K562 treated with DMSO at 1 percent for 12 hours (cell line): ENCODE measurements around the gene ZNF699. TPM values are rescaled to one million over a fixed set of nuclear protein-coding genes. Genes with fewer than 3 reads are reported as not detected.

ENCODE experiments used
- total RNA-seq: library from RNA; unstranded; fragments of 300-600 nt; gene quantifications from 2 replicates; pipeline ENCODE4 v1.2.3, GENCODE V29; 2022; ENCODE audit not compliant: insufficient read depth

ZNF699 gene
- 0.36 and 2.5 TPM in 2 replicates for total RNA-seq

GRCh38 chr19:9309139-9309973, at the start of gene ZNF699:
Gene ZNF699 (minus strand): TSS chr19:9309838. CDS start chr19:9305119, 4,719 bp downstream.

GRCh38 chr19:9323919-9324583, 14.4 kb upstream of the ZNF699 start, which contains the start of gene ZNF559:
Gene ZNF559 (plus strand): TSS chr19:9324179. CDS start chr19:9338550, 14,371 bp downstream.

GRCh38 chr19:9250630-9251029, 59.0 kb downstream of the ZNF699 start, which contains the start of gene OR7E24:
Gene OR7E24 (plus strand): TSS chr19:9250930. CDS start chr19:9251044, 114 bp downstream.

Other genes with a start within 250 kb of the ZNF699 start
- gene OR1M1, start 222.8 kb downstream of the ZNF699 start, total RNA-seq, result not detected in 2 replicates
- not detected in 2 replicates for gene OR7G2, start 202.4 kb downstream of the ZNF699 start, total RNA-seq
- gene OR7G1, start 194.1 kb downstream of the ZNF699 start, total RNA-seq, result not detected in 2 replicates
- gene OR7G3, start 182.9 kb downstream of the ZNF699 start, total RNA-seq, result not detected in 2 replicates
- 7.0 and 26.1 TPM in 2 replicates for gene ZNF317, start 169.4 kb downstream of the ZNF699 start, total RNA-seq
- gene OR7D2, start 130.9 kb downstream of the ZNF699 start, total RNA-seq, result 0.40 and 1.1 TPM in 2 replicates
- not detected in 2 replicates for gene OR7D4, start 90.2 kb downstream of the ZNF699 start, total RNA-seq
- not detected in 2 replicates for gene OR7E24, start 58.9 kb downstream of the ZNF699 start, total RNA-seq
- gene ZNF559, start 14.3 kb upstream of the ZNF699 start, total RNA-seq, result 5.8 and 13.4 TPM in 2 replicates
- gene ZNF177, start 53.2 kb upstream of the ZNF699 start, total RNA-seq, result 1.1 and 4.4 TPM in 2 replicates
- 14.3 and 36.8 TPM in 2 replicates for gene ZNF266, start 125.7 kb upstream of the ZNF699 start, total RNA-seq
- gene ZNF560, start 188.8 kb upstream of the ZNF699 start, total RNA-seq, result 0.53 TPM in 1 of 2 replicates, not detected in the other
- gene ZNF426, start 228.8 kb upstream of the ZNF699 start, total RNA-seq, result 3.1 and 6.6 TPM in 2 replicates